MM.1S (cell line): Measurements from ENCODE around the gene GHRL.

Source experiments
- DNase-seq: peaks from one replicate; pipeline ENCODE4 v3.0.0-alpha.2; 2015
- H2AFZ ChIP-seq: fragments of 300-600 bp; sonication (generic); 2 replicates; pipeline ENCODE4 v1.6.0; 2016; ENCODE audit warnings: antibody characterized with exemption, low read length
- H3F3A ChIP-seq: fragments of 300-600 bp; sonication (generic); 2 replicates; pipeline ENCODE4 v1.6.1; 2016; ENCODE audit warnings: mild to moderate bottlenecking, antibody characterized with exemption, low read length, moderate library complexity, mixed read lengths; ENCODE audit not compliant: insufficient read depth
- H3K27ac ChIP-seq: fragments of 300-600 bp; sonication (generic); 2 replicates; pipeline ENCODE4 v1.5.1; 2016; ENCODE audit warnings: mild to moderate bottlenecking, low read length
- H3K27me3 ChIP-seq: fragments of 300-600 bp; sonication (generic); replicated peaks from 2 replicates; pipeline ENCODE4 v1.6.0; 2016; ENCODE audit warnings: low read length; ENCODE audit not compliant: insufficient read depth
- H3K36me3 ChIP-seq: fragments of 300-600 bp; sonication (generic); replicated peaks from 2 replicates; pipeline ENCODE4 v1.6.1; 2016; ENCODE audit warnings: mild to moderate bottlenecking, low read length, mixed read lengths; ENCODE audit not compliant: insufficient read depth
- H3K4me1 ChIP-seq: fragments of 300-600 bp; sonication (generic); 2 replicates; pipeline ENCODE4 v1.6.1; 2016; ENCODE audit warnings: low read length, mixed read lengths
- H3K4me2 ChIP-seq: fragments of 300-600 bp; sonication (generic); 2 replicates; pipeline ENCODE4 v1.6.0; 2016; ENCODE audit warnings: low read depth, low read length
- H3K4me3 ChIP-seq: fragments of 300-600 bp; sonication (generic); 2 replicates; pipeline ENCODE4 v1.5.1; 2016; ENCODE audit warnings: low read length, mixed read lengths
- H3K79me2 ChIP-seq: fragments of 300-600 bp; sonication (generic); 2 replicates; pipeline ENCODE4 v1.6.1; 2016; ENCODE audit warnings: mixed run types, low read length, mixed read lengths
- H3K9ac ChIP-seq: fragments of 300-600 bp; sonication (generic); 2 replicates; pipeline ENCODE4 v1.6.1; 2016; ENCODE audit warnings: low read length, mixed read lengths
- H3K9me2 ChIP-seq: fragments of 300-600 bp; sonication (generic); replicated peaks from 2 replicates; pipeline ENCODE4 v1.6.1; 2016; ENCODE audit warnings: mild to moderate bottlenecking, low read length, mixed read lengths; ENCODE audit not compliant: insufficient read depth
- H3K9me3 ChIP-seq: fragments of 300-600 bp; sonication (generic); replicated peaks from 2 replicates; pipeline ENCODE4 v1.6.1; 2016; ENCODE audit warnings: mild to moderate bottlenecking, low read length, mixed read lengths; ENCODE audit not compliant: insufficient read depth
- H4K20me1 ChIP-seq: fragments of 300-600 bp; sonication (generic); 2 replicates; pipeline ENCODE4 v1.6.1; 2016; ENCODE audit warnings: mild to moderate bottlenecking, low read length, moderate library complexity, mixed read lengths; ENCODE audit not compliant: insufficient read depth
- CTCF ChIP-seq: fragments of 300-600 bp; sonication (generic); IDR thresholded peaks from 2 replicates; pipeline ENCODE4 v1.5.1; 2016; ENCODE audit warnings: antibody characterized with exemption, low read length, mixed read lengths
- EZH2 ChIP-seq: fragments of 300-600 bp; sonication (generic); optimal IDR thresholded peaks from 2 replicates; pipeline ENCODE3; 2017; ENCODE audit warnings: low read depth, mild to moderate bottlenecking, antibody characterized with exemption, low read length, mixed read lengths
- EZH2phosphoT487 ChIP-seq: fragments of 300-600 bp; sonication (generic); IDR thresholded peaks from 2 replicates; pipeline ENCODE4 v1.6.1; 2018; ENCODE audit warnings: antibody characterized with exemption, low read length

The GHRL gene

GRCh38 chr3:10320320-10320677, 27.6 kb upstream of the GHRL start:
- Histone ChIP-seq H3K4me3 (peak overlapping the region; percentile 100), H3K9me2 (no peaks in the 10 kb centered on the region), H3K4me2 (peak overlapping the region; percentile 77), H3K27ac (peak overlapping the region; percentile 33; the same call in 1 of the 2 replicates), H3K27me3 (peaks cover 12% of the 10 kb centered on the region), H3K9me3 (no peaks in the 10 kb centered on the region), H3K36me3 (peaks cover 2% of the 10 kb centered on the region; the same call in 1 of the 2 replicates), H3K4me1 (0 out of 2 replicates have a peak, but pooled peaks cover 8% of the 10 kb centered on the region), H2AFZ (peak overlapping the region; percentile 86), H3F3A (no peaks in the 10 kb centered on the region), H3K79me2 (peaks cover 41% of the 10 kb centered on the region), H4K20me1 (peaks cover 8% of the 10 kb centered on the region; the same call in 1 of the 2 replicates), H3K9ac (peak overlapping the region; percentile 97)
- no peak for DNase-seq
- TF ChIP-seq EZH2 (no peak), CTCF (no peak), EZH2phosphoT487 (no peak)

DNA sequence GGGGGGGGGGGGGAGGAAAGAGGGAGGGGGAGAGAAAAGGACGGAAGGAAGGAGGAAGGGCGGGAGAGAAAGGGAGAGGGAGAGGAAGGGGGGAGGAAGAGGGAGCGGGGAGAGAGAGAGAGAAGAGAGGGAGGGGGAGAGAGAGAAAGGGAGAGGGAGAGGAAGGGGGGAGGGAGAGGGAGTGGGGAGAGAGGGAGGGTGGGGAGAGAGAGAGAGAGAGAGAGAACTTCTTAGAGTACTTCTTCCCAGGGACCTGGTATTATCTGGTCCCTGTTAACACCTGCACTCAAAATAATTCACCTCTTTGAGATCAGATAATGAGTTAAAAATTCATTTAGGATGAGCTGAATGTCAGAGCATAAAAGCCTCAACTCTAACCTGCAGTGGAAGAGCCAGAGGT, 27.1 kb upstream of the GHRL start:
- Histone ChIP-seq H3F3A (no peaks in the 10 kb centered on the region), H3K9me3 (no peaks in the 10 kb centered on the region), H3K79me2 (peaks cover 41% of the 10 kb centered on the region), H3K4me1 (0 out of 2 replicates have a peak, but pooled peaks cover 8% of the 10 kb centered on the region), H2AFZ (no peak overlapping the region), H3K27ac (no peak overlapping the region), H3K36me3 (peaks cover 5% of the 10 kb centered on the region; the same call in 1 of the 2 replicates), H3K27me3 (peaks cover 7% of the 10 kb centered on the region), H4K20me1 (peaks cover 8% of the 10 kb centered on the region; the same call in 1 of the 2 replicates), H3K9me2 (no peaks in the 10 kb centered on the region), H3K4me3 (peak overlapping the region; percentile 100), H3K4me2 (peak overlapping the region; percentile 77), H3K9ac (peak overlapping the region; percentile 97; the same call in 1 of the 2 replicates)
- DNase-seq, result no peak
- TF ChIP-seq EZH2, result no peak

DNA sequence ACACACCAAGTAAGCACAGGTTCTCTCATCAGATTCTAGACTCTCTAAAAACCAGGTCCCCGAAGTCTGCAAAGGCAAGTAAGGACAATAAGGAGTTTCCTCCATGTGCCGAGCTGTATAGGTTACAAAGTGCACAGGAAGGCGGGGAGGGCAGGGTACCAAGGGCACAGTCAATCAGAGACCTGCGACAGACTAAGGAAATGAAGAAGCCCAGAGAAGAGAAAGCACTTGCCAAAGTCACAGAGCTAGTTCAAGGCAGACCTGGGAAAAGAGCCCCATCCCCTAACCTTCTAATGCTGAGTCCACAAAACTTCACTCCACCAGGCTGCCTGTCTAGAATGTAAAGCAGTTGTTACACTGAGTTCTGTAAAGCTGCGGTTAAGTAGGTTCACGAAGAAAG, 26.5 kb upstream of the GHRL start:
- no peak overlapping the region for H2AFZ ChIP-seq
- H3K36me3 ChIP-seq, result peaks cover 10% of the 10 kb centered on the region; the same call in 1 of the 2 replicates
- H3K9me2 ChIP-seq, result no peaks in the 10 kb centered on the region
- 0 out of 2 replicates have a peak overlapping the region, but pooled peaks have one; percentile 14 for H3K4me3 ChIP-seq
- H3K9ac ChIP-seq, result no peak overlapping the region
- peaks cover 42% of the 10 kb centered on the region for H3K79me2 ChIP-seq
- H4K20me1 ChIP-seq, result peaks cover 8% of the 10 kb centered on the region; the same call in 1 of the 2 replicates
- H3K27me3 ChIP-seq, result peaks cover 4% of the 10 kb centered on the region; the same call in 1 of the 2 replicates
- no peaks in the 10 kb centered on the region for H3K9me3 ChIP-seq
- TF ChIP-seq EZH2phosphoT487 (no peak), EZH2 (no peak), CTCF (no peak)
- H3K27ac ChIP-seq, result no peak overlapping the region
- H3K4me2 ChIP-seq, result peak overlapping the region; percentile 77
- no peaks in the 10 kb centered on the region for H3F3A ChIP-seq
- 0 out of 2 replicates have a peak, but pooled peaks cover 8% of the 10 kb centered on the region for H3K4me1 ChIP-seq
- no peak for DNase-seq

- Histone ChIP-seq H3K79me2 (peaks cover 44% of the 10 kb centered on the region), H3K9me2 (no peaks in the 10 kb centered on the region), H3K9ac (no peak overlapping the region), H3K27me3 (no peaks in the 10 kb centered on the region), H3K9me3 (no peaks in the 10 kb centered on the region), H2AFZ (no peak overlapping the region), H3K4me3 (no peak overlapping the region), H3K27ac (no peak overlapping the region), H3F3A (no peaks in the 10 kb centered on the region), H3K36me3 (peaks cover 14% of the 10 kb centered on the region; the same call in 1 of the 2 replicates), H3K4me1 (0 out of 2 replicates have a peak, but pooled peaks cover 8% of the 10 kb centered on the region), H3K4me2 (no peak overlapping the region), H4K20me1 (peaks cover 8% of the 10 kb centered on the region; the same call in 1 of the 2 replicates)
- TF ChIP-seq CTCF (no peak), EZH2 (no peak), EZH2phosphoT487 (no peak)
- no peak for DNase-seq
These were observed 25.2 kb upstream of the GHRL start for GRCh38 chr3:10317961-10318350.
